Cardiac fibroblast (primary cell): ENCODE measurements around the gene FAM161B.
"Not testable (repeated sequence)": the region's sequence is repeated elsewhere in the genome, so short reads cannot be mapped to it uniquely, and the experiment has no call there.

Experiments
- DNase-seq, 2 donors: peaks; one replicate each; pipeline versions ENCODE4 v3.0.0 to v3.0.0-alpha.2; 2010; ENCODE audit warnings: low read depth in 2 of 2
- H3K4me3 ChIP-seq, 2 donors: replicated peaks in 1 of 2; 1 replicate in 1 of 2; 2 replicates in 1 of 2; pipeline ENCODE4 v1.5.1; 2011; ENCODE audit warnings: low read depth in 2 of 2, low read length in 2 of 2, mild to moderate bottlenecking in 2 of 2, moderate library complexity in 1 of 2
- TF ChIP-seq, protein P1 (sequence below): IDR thresholded peaks from one replicate; pipeline ENCODE4 v1.5.1; 2011; ENCODE audit warnings: low read depth, mild to moderate bottlenecking, low read length, inconsistent platforms

Gene FAM161B

DNA sequence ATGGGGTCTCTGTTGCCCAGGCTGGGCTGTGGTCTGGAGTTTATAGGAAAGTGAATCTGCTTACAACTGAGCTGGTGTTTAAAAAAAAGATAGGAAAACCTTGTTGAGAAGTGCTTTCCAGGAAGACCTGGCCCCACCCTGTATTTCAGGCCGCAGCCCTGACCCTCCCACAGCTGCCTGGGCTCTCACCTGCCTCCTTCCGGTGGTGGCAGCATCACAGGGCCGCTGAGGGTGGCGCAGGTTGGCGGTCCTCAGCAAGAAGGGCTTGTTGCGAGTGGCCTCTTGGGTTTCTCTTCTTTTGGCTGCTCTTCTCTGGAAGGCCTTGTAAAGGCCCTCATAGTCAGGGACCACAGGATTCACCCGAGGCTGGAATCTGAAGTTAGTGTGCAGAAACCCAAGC, 7.7 kb downstream of the FAM161B start:
- no peak for DNase-seq
- TF ChIP-seq, protein P1, sequence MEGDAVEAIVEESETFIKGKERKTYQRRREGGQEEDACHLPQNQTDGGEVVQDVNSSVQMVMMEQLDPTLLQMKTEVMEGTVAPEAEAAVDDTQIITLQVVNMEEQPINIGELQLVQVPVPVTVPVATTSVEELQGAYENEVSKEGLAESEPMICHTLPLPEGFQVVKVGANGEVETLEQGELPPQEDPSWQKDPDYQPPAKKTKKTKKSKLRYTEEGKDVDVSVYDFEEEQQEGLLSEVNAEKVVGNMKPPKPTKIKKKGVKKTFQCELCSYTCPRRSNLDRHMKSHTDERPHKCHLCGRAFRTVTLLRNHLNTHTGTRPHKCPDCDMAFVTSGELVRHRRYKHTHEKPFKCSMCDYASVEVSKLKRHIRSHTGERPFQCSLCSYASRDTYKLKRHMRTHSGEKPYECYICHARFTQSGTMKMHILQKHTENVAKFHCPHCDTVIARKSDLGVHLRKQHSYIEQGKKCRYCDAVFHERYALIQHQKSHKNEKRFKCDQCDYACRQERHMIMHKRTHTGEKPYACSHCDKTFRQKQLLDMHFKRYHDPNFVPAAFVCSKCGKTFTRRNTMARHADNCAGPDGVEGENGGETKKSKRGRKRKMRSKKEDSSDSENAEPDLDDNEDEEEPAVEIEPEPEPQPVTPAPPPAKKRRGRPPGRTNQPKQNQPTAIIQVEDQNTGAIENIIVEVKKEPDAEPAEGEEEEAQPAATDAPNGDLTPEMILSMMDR = no peak
- no peak overlapping the region for H3K4me3 ChIP-seq

DNA sequence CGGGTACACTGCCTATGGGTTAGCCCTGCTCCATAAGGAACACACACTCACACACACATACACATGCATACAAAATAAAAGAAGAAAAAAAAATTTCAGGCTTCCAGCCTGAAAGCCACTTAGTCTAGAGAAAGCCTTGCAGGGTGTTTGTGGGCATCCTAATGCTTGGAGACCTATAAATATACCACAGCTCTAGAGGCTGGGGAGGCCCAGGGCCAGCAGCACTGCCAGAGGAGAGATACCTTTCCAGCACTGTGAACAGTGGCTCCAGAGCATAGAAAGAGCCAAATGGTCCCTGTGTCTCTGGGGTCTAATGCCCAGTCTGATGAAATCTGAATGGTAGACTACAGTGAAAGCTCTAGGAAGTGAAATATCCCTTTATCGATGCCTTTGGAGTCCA, 12.9 kb downstream of the FAM161B start:
- no peak overlapping the region for H3K4me3 ChIP-seq
- TF ChIP-seq, protein P1 = no peak
- no peak for DNase-seq

DNA sequence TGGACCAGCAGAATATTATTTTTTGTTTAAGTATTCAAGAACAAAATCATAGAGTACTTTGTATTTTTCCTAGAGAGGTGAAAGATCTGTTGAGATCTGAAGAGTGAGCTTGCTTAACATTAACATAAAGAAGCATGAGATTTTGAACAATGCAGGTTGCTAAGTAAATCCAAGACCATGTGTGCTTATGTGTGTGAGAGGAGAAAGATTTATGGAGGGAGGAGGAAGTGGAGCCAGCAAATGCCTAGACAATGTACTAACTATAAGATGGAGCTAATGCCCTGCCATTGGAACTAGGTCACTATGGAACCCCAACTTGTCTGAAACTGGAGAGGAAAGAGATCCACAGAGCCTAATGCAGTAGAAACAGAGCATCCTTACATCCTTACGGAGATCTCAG, 13.3 kb downstream of the FAM161B start:
- H3K4me3 ChIP-seq = no peak overlapping the region
- TF ChIP-seq, protein P1 = no peak
- no peak for DNase-seq

DNA sequence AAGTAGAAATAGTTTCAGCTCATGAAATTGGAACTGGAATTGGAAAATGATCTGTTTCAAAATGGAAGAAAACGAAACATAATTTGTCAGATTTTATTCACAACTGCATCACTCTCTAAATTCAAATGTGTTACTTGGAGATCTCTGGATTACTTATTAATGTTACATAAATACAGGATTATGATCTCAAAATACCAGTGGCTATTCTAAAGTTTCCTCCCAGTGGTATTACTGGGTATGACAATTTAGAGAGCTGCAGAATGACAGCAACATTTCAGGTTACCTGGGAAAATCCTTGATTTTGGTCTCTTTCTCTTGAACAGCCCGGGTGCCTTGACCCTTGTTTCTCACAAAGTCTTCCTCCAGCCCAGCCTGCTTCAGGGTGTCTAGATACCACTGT, 14.2 kb downstream of the FAM161B start:
- DNase-seq = peak; percentile 11 to 26
- H3K4me3 ChIP-seq = no peak overlapping the region
- TF ChIP-seq, protein P1 = peak; percentile 22

DNA sequence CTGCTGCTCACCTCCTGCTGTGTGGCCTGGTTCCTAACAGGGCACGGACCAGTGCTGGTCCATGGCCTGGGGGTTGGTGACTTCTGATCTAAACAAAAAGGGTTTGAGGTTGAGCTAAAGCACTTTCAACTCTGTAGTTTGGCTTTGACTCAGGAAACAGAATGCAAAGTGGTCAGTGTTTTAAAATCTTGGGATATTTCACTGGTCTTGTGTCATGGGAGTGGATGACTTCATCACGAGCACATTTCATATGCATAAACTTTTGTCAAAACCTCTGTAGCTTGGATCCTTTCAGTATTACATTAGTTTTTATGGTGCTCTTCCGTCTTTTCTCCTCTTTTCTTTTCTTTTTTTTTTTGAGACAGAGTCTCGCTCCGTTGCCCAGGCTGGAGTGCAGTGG, 25.6 kb downstream of the FAM161B start:
- DNase-seq = no peak

DNA sequence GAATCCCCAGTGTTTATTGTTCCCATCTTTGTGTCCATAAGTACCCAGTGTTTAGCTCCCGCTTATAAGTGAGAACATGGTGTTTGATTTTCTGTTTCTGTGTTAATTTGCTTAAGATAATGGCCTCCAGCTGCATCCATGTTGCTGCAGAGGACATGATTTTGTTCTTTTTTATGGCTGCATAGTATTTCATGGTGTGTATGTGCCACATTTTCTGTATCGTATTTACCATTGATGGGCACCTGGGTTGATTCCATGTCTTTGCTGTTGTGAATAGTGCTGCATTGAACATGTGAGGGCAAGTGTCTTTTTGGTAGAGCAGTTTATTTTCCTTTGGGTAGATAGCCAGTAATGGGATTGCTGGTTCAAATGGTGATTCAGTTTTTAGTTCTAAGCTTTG, 30.4 kb downstream of the FAM161B start:
- not testable (repeated sequence) for H3K4me3 ChIP-seq, DNase-seq

More for the DNA sequence above, 25.6 kb downstream of the FAM161B start:
- no peak overlapping the region for H3K4me3 ChIP-seq
- TF ChIP-seq, protein P1 = no peak

DNA sequence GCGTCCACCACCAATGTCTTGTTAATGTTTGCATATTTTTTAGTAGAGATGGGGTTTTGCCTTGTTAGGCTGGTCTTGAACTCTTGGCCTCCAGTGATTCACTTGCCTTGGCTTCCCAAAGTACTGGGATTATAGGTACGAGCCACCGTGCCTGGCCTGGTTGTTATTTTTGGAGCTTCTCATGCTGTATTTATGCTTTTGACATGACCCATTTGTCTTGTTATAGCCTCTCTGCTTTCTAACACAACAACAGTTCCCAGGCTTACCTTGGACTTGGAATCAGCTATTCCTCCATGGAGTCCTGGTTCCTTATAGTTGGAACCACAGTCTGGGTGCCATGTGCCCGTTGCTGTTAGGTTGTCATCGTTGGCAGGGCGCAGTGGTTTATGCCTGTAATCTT, 33.6 kb downstream of the FAM161B start:
- no peak for DNase-seq
- TF ChIP-seq, protein P1 = no peak
- no peak overlapping the region for H3K4me3 ChIP-seq
